ENCODE measurements around the gene MARVELD3.
"Not testable (repeated sequence)": the region's sequence is repeated elsewhere in the genome, so short reads cannot be mapped to it uniquely, and the experiment has no call there.

MARVELD3 gene

DNA sequence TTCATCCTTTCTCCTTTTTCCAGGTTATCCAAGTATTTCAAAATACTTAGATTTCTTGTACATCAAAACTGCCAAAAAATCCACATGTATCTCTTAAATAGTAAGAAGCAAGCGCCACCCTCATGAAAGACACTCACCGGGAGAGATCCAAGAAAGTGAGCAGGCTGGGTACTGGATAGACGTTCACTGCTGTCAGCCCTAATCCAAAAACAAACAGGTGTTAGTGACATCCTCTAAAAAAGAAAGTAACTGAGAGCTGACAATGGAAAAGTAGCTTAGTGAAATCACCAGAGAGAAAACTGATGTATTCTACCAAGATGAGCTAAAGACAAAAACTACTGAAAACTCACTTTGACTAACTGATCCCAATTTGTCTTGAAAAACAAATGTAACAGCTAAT is 46.1 kb downstream of the MARVELD3 start:
- H3K27ac Mint-ChIP-seq: no peak overlapping the region

DNA sequence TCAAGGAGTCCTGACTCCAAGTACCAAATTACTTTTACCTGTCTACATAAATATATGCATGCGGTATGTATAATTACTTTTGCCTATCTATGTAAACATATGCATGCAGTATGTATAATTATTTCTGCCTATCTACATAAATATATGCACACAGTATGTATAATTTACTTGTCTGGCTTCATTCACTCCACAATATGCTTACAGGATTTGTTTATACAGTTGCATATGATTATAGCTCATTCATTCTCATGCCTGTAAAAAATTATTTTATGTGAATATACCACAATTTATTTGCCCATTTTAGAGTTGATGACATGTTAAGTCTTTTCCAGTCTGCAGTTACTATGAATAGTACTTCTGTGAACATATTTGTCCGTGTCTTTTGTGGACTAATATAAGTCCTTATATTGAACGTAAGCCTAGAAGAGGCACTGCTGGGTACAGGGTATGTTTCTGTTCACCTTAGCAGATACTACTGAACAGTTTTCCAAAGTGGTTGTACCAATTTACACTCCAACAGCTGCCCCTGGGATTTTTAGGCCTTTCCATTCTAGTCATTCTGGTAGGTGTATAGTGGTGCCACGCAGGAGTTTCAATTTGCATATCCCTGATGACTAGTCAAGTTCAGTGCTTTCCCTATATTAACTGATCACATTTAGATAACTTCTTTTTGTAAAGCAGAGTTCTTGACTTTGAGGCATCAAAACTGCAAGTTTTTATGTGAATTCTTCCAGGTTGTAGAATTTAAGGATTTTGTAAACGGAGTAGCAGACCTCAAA is 47.0 kb downstream of the MARVELD3 start:
- no peaks in the 10 kb centered on the region for H3K9me3 Mint-ChIP-seq
- no peaks in the 10 kb centered on the region for H3K4me1 Mint-ChIP-seq
- DNase-seq (no peak), ATAC-seq (replicated peaks) (peak in 1 of 2 donors; percentile 52)
- H3K4me3 Mint-ChIP-seq: no peak overlapping the region
- H3K27ac Mint-ChIP-seq: no peak overlapping the region
- H3K36me3 Mint-ChIP-seq: peaks cover 21 to 55% of the 10 kb centered on the region in 2 donors
- no peaks in the 10 kb centered on the region for H3K27me3 Mint-ChIP-seq

More for the DNA sequence above, 46.1 kb downstream of the MARVELD3 start:
- Mint-ChIP-seq H3K9me3 (no peaks in the 10 kb centered on the region), H3K4me3 (no peak overlapping the region), H3K4me1 (no peaks in the 10 kb centered on the region), H3K36me3 (peaks cover 27 to 59% of the 10 kb centered on the region in 2 donors), H3K27me3 (no peaks in the 10 kb centered on the region)
- DNase-seq: no peak
- no peak for ATAC-seq (replicated peaks)

DNA sequence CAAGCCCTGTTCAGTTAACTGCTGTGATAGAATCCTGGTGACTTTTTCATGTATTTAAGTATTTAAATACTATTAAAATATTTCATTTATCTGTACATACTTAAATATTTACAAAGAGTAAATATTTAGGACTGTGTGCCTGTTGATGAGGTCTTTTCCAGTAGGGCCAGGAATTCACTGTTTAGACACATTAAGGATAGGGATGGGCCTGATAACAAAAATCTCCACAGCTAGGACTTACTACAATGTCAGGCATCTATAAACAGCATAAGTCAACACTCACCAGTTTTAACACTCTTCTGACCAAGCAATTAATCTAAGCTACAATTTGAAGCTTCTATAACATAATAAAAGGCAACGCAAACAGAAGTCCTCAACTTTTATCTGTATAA is 47.6 kb downstream of the MARVELD3 start:
- Mint-ChIP-seq H3K9me3 (no peaks in the 10 kb centered on the region), H3K27ac (no peak overlapping the region), H3K4me3 (no peak overlapping the region), H3K4me1 (no peaks in the 10 kb centered on the region), H3K27me3 (no peaks in the 10 kb centered on the region), H3K36me3 (peaks cover 20 to 53% of the 10 kb centered on the region in 2 donors)
- DNase-seq (no peak), ATAC-seq (replicated peaks) (no peak)

DNA sequence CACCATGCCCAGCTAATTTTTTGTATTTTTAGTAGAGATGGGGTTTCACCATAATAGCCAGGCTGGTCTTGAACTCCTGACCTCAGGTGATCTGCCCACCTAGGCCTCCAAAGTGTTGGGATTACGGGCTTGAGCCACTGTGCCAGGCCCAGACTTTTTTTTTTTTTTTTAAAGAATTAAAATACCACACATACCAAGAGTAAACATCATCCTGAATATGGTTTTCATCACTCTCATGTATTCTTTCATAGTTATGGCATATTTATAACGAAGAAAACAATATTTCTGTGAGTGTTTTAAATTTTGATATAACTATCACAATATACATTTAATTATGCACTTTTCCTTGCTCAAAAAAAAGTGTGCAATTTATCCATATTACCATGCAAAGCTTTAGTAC is 48.2 kb downstream of the MARVELD3 start:
- no peaks in the 10 kb centered on the region for H3K4me1 Mint-ChIP-seq
- no peak for DNase-seq
- H3K27me3 Mint-ChIP-seq: no peaks in the 10 kb centered on the region
- H3K36me3 Mint-ChIP-seq: peaks cover 19 to 53% of the 10 kb centered on the region in 2 donors
- no peak overlapping the region for H3K27ac Mint-ChIP-seq
- H3K4me3 Mint-ChIP-seq: no peak overlapping the region
- no peaks in the 10 kb centered on the region for H3K9me3 Mint-ChIP-seq
- ATAC-seq (replicated peaks): no peak

DNA sequence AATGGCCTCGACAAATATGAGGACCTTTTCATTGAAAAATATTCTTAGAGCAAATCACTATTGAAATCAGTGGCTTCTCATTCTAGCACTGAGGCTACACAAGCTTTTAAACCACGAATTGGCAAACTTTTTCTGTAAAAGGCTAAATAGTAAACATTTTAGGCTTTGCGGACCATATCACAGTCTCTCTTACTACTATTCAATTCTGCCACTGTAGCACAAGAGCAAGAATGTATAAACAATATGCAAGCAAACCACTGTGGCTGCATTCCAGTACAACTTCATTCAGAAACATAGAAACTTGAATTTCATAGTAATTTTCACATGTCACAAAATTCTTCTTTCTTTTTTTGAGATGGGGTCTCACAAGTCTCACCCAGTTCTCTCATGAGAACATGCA is 49.4 kb downstream of the MARVELD3 start:
- Mint-ChIP-seq H3K4me1 (no peaks in the 10 kb centered on the region), H3K27ac (no peak overlapping the region), H3K27me3 (no peaks in the 10 kb centered on the region), H3K9me3 (no peaks in the 10 kb centered on the region), H3K36me3 (peaks cover 16 to 44% of the 10 kb centered on the region in 2 donors), H3K4me3 (no peak overlapping the region)
- ATAC-seq (replicated peaks) (no peak), DNase-seq (no peak)

DNA sequence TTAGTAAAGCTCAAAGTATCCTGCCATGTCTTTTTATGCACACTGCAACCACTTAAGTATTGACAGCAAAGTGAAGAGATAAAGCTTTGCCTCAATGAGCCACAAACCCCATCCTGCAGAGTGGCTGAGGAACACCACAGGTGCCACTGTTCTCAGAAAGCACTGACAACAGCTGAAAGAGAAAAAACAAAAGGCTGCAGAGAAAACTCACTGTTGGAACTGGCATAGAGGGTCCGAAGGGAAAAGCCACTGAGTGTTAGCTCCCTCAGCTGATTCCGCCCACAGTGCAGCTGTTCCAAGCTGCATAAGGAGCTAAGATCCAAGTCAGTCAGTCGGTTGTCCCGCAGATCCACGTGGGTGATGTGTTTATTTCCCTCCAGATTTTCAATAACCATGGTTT is 50.3 kb downstream of the MARVELD3 start:
- Mint-ChIP-seq H3K4me1 (no peaks in the 10 kb centered on the region), H3K27ac (no peak overlapping the region), H3K27me3 (no peaks in the 10 kb centered on the region), H3K36me3 (peaks cover 15 to 36% of the 10 kb centered on the region in 2 donors), H3K4me3 (no peak overlapping the region), H3K9me3 (no peaks in the 10 kb centered on the region)
- ATAC-seq (replicated peaks): no peak
- no peak for DNase-seq

DNA sequence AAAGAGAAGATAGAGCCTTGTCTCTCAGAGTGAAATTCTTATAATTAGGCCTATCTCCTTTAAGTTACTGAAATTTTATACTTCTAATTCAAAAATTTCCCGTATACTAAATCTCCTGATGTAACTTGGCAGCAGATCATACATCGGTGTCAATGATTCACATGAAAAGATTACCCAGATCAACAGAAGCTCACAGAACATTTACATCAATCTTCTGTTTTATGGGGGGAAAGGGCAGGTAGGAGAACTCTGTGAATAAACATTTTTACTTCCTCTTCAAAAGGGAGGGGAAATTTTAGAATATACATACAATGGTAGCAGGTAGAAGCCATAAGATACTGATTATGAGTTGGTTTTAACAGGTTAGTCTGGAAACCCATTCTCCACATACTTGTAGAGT is 55.4 kb downstream of the MARVELD3 start:
- no peak overlapping the region for H3K4me3 Mint-ChIP-seq
- H3K9me3 Mint-ChIP-seq: no peaks in the 10 kb centered on the region
- peaks cover 23 to 27% of the 10 kb centered on the region in 2 donors for H3K36me3 Mint-ChIP-seq
- no peaks in the 10 kb centered on the region for H3K27me3 Mint-ChIP-seq
- no peak for ATAC-seq (replicated peaks)
- no peak overlapping the region for H3K27ac Mint-ChIP-seq
- DNase-seq: no peak
- no peaks in the 10 kb centered on the region for H3K4me1 Mint-ChIP-seq

DNA sequence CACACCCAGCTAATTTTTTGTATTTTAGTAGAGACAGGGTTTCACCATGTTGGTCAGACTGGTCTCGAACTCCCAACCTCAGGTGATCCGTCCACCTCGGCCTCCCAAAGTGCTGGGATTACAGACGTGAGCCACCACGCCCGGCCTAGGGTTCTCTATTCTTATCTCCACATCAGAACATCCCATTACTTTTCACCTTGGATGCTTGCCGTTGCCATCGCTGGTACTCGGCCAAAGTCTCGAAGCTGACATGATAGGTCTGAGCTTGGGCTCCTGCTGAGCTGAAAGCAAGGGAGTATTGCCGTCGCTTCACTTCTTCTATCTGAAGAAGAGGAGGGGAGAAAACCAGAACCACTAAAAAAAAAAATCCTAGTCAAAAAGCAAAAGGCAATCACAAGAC is 58.3 kb downstream of the MARVELD3 start:
- not testable (repeated sequence) for DNase-seq; H3K9me3 Mint-ChIP-seq; H3K4me3 Mint-ChIP-seq; H3K27me3 Mint-ChIP-seq; H3K27ac Mint-ChIP-seq; ATAC-seq (replicated peaks)
- H3K36me3 Mint-ChIP-seq: peaks cover 34 to 41% of the 10 kb centered on the region in 2 donors
- peaks cover 0 to 12% of the 10 kb centered on the region in 2 donors for H3K4me1 Mint-ChIP-seq

All from stimulated activated naive B cell treated with anti-CD40 and anti-IgM and Interleukin-4, amounts not matched to agents 10 μg/mL and 1 μg/mL and 100 μg/mL, for 72 hours (primary cell).